Right ventricle myocardium inferior (tissue), 1 donor: Measurements from ENCODE around the gene PCBP2. TPM values are rescaled to one million over a fixed set of nuclear protein-coding genes. Genes with fewer than 3 reads are reported as not detected.

ENCODE experiments used
- ATAC-seq: fragments of 200-7000 bp; cut with Tn5 transposase; one replicate; pipeline ENCODE4 v1.9.1; 2020; ENCODE audit warnings: mild to moderate bottlenecking, moderate library complexity
- DNase-seq: peaks from one replicate; pipeline ENCODE4 v3.0.0; 2021; ENCODE audit errors: missing footprints
- intact Hi-C: fragments of 100-400 bp; cut with DNase I; formaldehyde crosslinking; loops from one replicate; pipeline ENCODE4 v1.11.0; 2022
- total RNA-seq: library from RNA; stranded (reverse); fragmentation: NEBNext Ultra II Directional; extraction: Animal tissue kit (Norgen Biotek cat#: 25700); gene quantifications from one replicate; pipeline ENCODE4 v1.2.1, GENCODE V29; 2021
- donor health status: DM: no; HTN: yes; CAD: no; lungs with severe emphysema.

PCBP2 gene
- total RNA-seq, 1 donor from 2014 or later = 494 TPM

GRCh38 chr12:53518381-53518780 lies 66.5 kb downstream of the PCBP2 start:
- ATAC-seq = no peak
- intact Hi-C loops = no loop called here
- no peak for DNase-seq

DNA sequence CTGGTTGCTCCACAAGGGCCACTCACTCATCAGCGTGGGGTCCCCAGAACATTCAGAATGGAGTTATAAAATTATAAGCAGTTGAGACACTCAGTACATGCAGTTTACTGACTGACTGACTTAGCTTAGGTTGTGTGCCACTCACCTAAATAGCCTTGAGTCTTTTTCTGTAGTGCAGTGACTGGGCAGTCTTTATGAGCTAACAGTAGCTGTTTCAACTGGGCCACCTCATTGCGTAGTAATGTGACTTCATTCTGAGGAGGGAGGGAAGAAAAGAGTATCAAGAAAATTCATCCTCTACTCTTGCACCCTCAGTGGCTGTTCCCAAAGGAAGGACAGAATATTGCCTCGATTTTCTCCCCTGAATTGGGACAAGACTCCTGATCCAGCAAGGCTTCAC lies 71.2 kb downstream of the PCBP2 start:
- DNase-seq (no peak), ATAC-seq (no peak)
- intact Hi-C loops = no loop called here

- intact Hi-C loops = no loop called here
- ATAC-seq = no peak
- DNase-seq = no peak
Measured at GRCh38 chr12:53524476-53524875, 72.6 kb downstream of the PCBP2 start.

GRCh38 chr12:53530061-53530460 lies 78.2 kb downstream of the PCBP2 start:
- intact Hi-C loops = no loop called here
- DNase-seq (no peak), ATAC-seq (no peak)

Other genes starting within 250 kb of the PCBP2 start
- 0.76 TPM for gene ITGB7, start 244.9 kb upstream of the PCBP2 start, total RNA-seq
- gene RARG, start 219.9 kb upstream of the PCBP2 start, total RNA-seq = 18.2 TPM
- gene ESPL1, start 183.8 kb upstream of the PCBP2 start, total RNA-seq = 0.97 TPM
- 392 TPM for gene PFDN5, start 156.6 kb upstream of the PCBP2 start, total RNA-seq
- 38.5 TPM for gene MYG1, start 152.4 kb upstream of the PCBP2 start, total RNA-seq
- 38.5 TPM for gene AAAS, start 130.5 kb upstream of the PCBP2 start, total RNA-seq
- gene SP7, start 115.7 kb upstream of the PCBP2 start, total RNA-seq = not detected
- 31.3 TPM for gene SP1, start 71.9 kb upstream of the PCBP2 start, total RNA-seq
- not detected for gene AMHR2, start 28.2 kb upstream of the PCBP2 start, total RNA-seq
- gene PRR13, start 10.4 kb upstream of the PCBP2 start, total RNA-seq = 59.4 TPM
- 5.6 TPM for gene MAP3K12, start 47.4 kb downstream of the PCBP2 start, total RNA-seq
- gene TARBP2, start 49.2 kb downstream of the PCBP2 start, total RNA-seq = 10.9 TPM
- gene NPFF, start 55.4 kb downstream of the PCBP2 start, total RNA-seq = not detected
- 39.8 TPM for gene ATF7, start 174.3 kb downstream of the PCBP2 start, total RNA-seq
- gene ATP5MC2, start 224.0 kb downstream of the PCBP2 start, total RNA-seq = 600 TPM